ENCODE results near the gene CD2AP.
"Not testable (repeated sequence)": the region's sequence is repeated elsewhere in the genome, so short reads cannot be mapped to it uniquely, and the experiment has no call there.

The CD2AP gene

GRCh38 chr6:47496935-47497579 is 19.5 kb downstream of the CD2AP start:
- no peak for DNase-seq (ENCODE audit: low spot score)

- no peak for DNase-seq (ENCODE audit: low spot score)
Measured at GRCh38 chr6:47502920-47503319, 25.3 kb downstream of the CD2AP start.

GRCh38 chr6:47509937-47510336 is 32.3 kb downstream of the CD2AP start:
- no peak for DNase-seq (ENCODE audit: low spot score)

- no peak for DNase-seq (ENCODE audit: low spot score)
Measured at GRCh38 chr6:47512872-47513271, 35.3 kb downstream of the CD2AP start.

GRCh38 chr6:47519279-47519678 is 41.7 kb downstream of the CD2AP start:
- DNase-seq (ENCODE audit: low spot score), result no peak

- DNase-seq (ENCODE audit: low spot score), result no peak
Measured at GRCh38 chr6:47520282-47520681, 42.7 kb downstream of the CD2AP start.

- DNase-seq (ENCODE audit: low spot score), result no peak
Measured at GRCh38 chr6:47521961-47522360, 44.4 kb downstream of the CD2AP start.

GRCh38 chr6:47524136-47524845 is 46.7 kb downstream of the CD2AP start:
- peak; percentile 8 for DNase-seq (ENCODE audit: low spot score)

- DNase-seq (ENCODE audit: low spot score), result no peak
Measured at GRCh38 chr6:47525330-47526057, 47.9 kb downstream of the CD2AP start.

- no peak for DNase-seq (ENCODE audit: low spot score)
Measured at GRCh38 chr6:47527274-47527673, 49.7 kb downstream of the CD2AP start.

- DNase-seq (ENCODE audit: low spot score), result no peak
Measured at GRCh38 chr6:47529734-47530133, 52.1 kb downstream of the CD2AP start.

GRCh38 chr6:47532981-47533585 is 55.5 kb downstream of the CD2AP start:
- no peak for DNase-seq (ENCODE audit: low spot score)

- no peak for DNase-seq (ENCODE audit: low spot score)
Measured at GRCh38 chr6:47534063-47534462, 56.5 kb downstream of the CD2AP start.

GRCh38 chr6:47535316-47536225 is 58.0 kb downstream of the CD2AP start:
- DNase-seq (ENCODE audit: low spot score), result no peak

- DNase-seq (ENCODE audit: low spot score), result no peak
Measured at GRCh38 chr6:47536816-47537401, 59.3 kb downstream of the CD2AP start.

- no peak for DNase-seq (ENCODE audit: low spot score)
Measured at GRCh38 chr6:47545223-47545622, 67.6 kb downstream of the CD2AP start.

GRCh38 chr6:47551670-47552069 is 74.1 kb downstream of the CD2AP start:
- no peak for DNase-seq (ENCODE audit: low spot score)

GRCh38 chr6:47552319-47552718 is 74.7 kb downstream of the CD2AP start:
- DNase-seq (ENCODE audit: low spot score), result no peak

GRCh38 chr6:47553243-47553642 is 75.7 kb downstream of the CD2AP start:
- not testable (repeated sequence) for DNase-seq (ENCODE audit: low spot score)

- not testable (repeated sequence) for DNase-seq (ENCODE audit: low spot score)
Measured at GRCh38 chr6:47556459-47556858, 78.9 kb downstream of the CD2AP start.

GRCh38 chr6:47563162-47563561 is 85.6 kb downstream of the CD2AP start:
- no peak for DNase-seq (ENCODE audit: low spot score)
